Mammary epithelial cell (primary cell): ENCODE measurements around the gene RIMS1.

Source experiments
- EZH2 ChIP-seq: IDR thresholded peaks from 2 replicates; pipeline ENCODE4 v1.6.1; 2012; ENCODE audit warnings: low read length, inconsistent platforms, borderline replicate concordance
- TF ChIP-seq, protein P1 (sequence below), 2 donors: IDR thresholded peaks in 1 of 2; conservative IDR thresholded peaks in 1 of 2; 2 replicates each; pipeline ENCODE4 v1.5.1; 2011 to 2012; ENCODE audit warnings: inconsistent platforms in 2 of 2, low read length in 2 of 2, mild to moderate bottlenecking in 2 of 2, control low read depth in 1 of 2, low read depth in 1 of 2; ENCODE audit not compliant: insufficient read depth in 1 of 2; ENCODE audit errors: extremely low read depth in 1 of 2

DNA sequence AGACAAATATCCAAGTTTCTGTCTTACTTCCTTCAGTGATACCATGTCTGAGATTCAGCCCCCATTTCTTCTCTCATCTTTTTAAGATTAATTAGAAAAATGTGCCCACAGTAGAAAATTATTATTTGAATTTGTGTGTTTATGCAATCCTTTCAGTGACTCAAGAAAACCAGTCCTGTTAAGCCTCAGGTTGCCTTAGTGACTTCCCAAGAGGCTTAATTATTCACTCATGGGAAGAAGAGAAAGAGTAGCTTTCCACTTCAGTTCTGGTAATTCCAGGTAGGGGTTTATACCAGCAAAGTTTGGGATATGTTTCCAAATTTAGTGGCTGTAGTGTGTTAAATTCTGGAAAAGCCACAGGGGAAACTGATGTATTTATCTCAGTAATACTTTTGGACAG is 149.1 kb downstream of the RIMS1 start:
- TF ChIP-seq, protein P1, sequence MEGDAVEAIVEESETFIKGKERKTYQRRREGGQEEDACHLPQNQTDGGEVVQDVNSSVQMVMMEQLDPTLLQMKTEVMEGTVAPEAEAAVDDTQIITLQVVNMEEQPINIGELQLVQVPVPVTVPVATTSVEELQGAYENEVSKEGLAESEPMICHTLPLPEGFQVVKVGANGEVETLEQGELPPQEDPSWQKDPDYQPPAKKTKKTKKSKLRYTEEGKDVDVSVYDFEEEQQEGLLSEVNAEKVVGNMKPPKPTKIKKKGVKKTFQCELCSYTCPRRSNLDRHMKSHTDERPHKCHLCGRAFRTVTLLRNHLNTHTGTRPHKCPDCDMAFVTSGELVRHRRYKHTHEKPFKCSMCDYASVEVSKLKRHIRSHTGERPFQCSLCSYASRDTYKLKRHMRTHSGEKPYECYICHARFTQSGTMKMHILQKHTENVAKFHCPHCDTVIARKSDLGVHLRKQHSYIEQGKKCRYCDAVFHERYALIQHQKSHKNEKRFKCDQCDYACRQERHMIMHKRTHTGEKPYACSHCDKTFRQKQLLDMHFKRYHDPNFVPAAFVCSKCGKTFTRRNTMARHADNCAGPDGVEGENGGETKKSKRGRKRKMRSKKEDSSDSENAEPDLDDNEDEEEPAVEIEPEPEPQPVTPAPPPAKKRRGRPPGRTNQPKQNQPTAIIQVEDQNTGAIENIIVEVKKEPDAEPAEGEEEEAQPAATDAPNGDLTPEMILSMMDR (conservative IDR thresholded peaks at IDR 0.05 in 1 of 2, IDR thresholded peaks at IDR 0.05 in 1 of 2; ENCODE audit: extremely low read depth in 1 of 2, insufficient read depth in 1 of 2, low read depth in 1 of 2, low read length in 2 of 2) = no peak
- TF ChIP-seq EZH2 = no peak
